H1 (cell line): ENCODE data around the gene ATP5F1E. TPM values are rescaled to one million over a fixed set of nuclear protein-coding genes. Genes with fewer than 3 reads are reported as not detected.

Source experiments
- CTCF ChIA-PET: fragments of 300-600 bp; sonication (Branson Sonifier 250); formaldehyde crosslinking; loops from one replicate; lab custom pipeline; 2021; ENCODE audit not compliant: partially characterized antibody; lab: Charles Lee
- POLR2A ChIA-PET: fragments of 300-600 bp; sonication (Branson Sonifier 250); formaldehyde crosslinking; loops from one replicate; lab custom pipeline; 2021; ENCODE audit warnings: inconsistent platforms; ENCODE audit not compliant: partially characterized antibody; lab: Charles Lee
- DNase-seq, 2 experiments: peaks; one replicate each; pipeline versions ENCODE4 v3.0.0 to v3.0.0-alpha.2; 2010 to 2022; ENCODE audit warnings: low spot score in 2 of 2, low read depth in 1 of 2, mixed read lengths in 1 of 2
- FAIRE-seq: peaks from 2 replicates; lab custom pipeline; 2011; peaks lifted over from hg19 to GRCh38; lab: Jason Lieb, UNC
- H2AFZ ChIP-seq: 2 replicates; pipeline ENCODE4 v1.8.1; 2012; ENCODE audit warnings: low read length, inconsistent platforms
- H2AK5ac ChIP-seq: 2 replicates; pipeline ENCODE4 v1.6.1; 2013; ENCODE audit warnings: low read depth, low read length
- H2BK120ac ChIP-seq: replicated peaks from 2 replicates; pipeline ENCODE3; 2013; ENCODE audit warnings: low read depth, low read length, inconsistent platforms
- H2BK12ac ChIP-seq: 2 replicates; pipeline ENCODE4 v1.6.1; 2013; ENCODE audit warnings: low read depth, low read length
- H2BK15ac ChIP-seq: 2 replicates; pipeline ENCODE4 v1.6.1; 2013; ENCODE audit warnings: low read length
- H2BK20ac ChIP-seq: 2 replicates; pipeline ENCODE4 v1.6.1; 2013; ENCODE audit warnings: low read length
- H2BK5ac ChIP-seq: 2 replicates; pipeline ENCODE4 v1.6.1; 2013; ENCODE audit warnings: low read depth, low read length
- H3K14ac ChIP-seq: 2 replicates; pipeline ENCODE4 v1.6.1; 2013; ENCODE audit warnings: inconsistent platforms; ENCODE audit not compliant: insufficient read length
- H3K18ac ChIP-seq: 2 replicates; pipeline ENCODE4 v1.6.1; 2013; ENCODE audit warnings: low read length; ENCODE audit errors: extremely low read depth
- H3K23ac ChIP-seq: 2 replicates; pipeline ENCODE4 v1.6.1; 2013; ENCODE audit warnings: inconsistent platforms; ENCODE audit not compliant: insufficient read length
- H3K23me2 ChIP-seq: 2 replicates; pipeline ENCODE4 v1.6.1; 2013; ENCODE audit warnings: low read depth, low read length
- H3K27ac ChIP-seq: 2 replicates; pipeline ENCODE4 v1.6.1; 2011; ENCODE audit warnings: low read depth, low read length, inconsistent platforms
- H3K27me3 ChIP-seq, 4 experiments: replicated peaks in 1 of 4; 1 replicate in 1 of 4; 2 replicates in 3 of 4; pipeline versions ENCODE4 v1.6.1 to v1.8.1; 2011 to 2013; ENCODE audit warnings: low read length in 3 of 4, mild to moderate bottlenecking in 3 of 4, inconsistent platforms in 2 of 4, mixed read lengths in 2 of 4, moderate library complexity in 1 of 4; ENCODE audit not compliant: control insufficient read depth in 3 of 4, insufficient read depth in 3 of 4; ENCODE audit errors: extremely low read depth in 1 of 4
- H3K36me3 ChIP-seq, 4 experiments: 2 replicates each; pipeline versions ENCODE4 v1.6.1 to v1.8.1; 2011 to 2013; ENCODE audit warnings: mild to moderate bottlenecking in 4 of 4, low read length in 3 of 4, moderate library complexity in 2 of 4, control low read depth in 1 of 4, inconsistent platforms in 1 of 4; ENCODE audit not compliant: insufficient read depth in 4 of 4, control insufficient read depth in 2 of 4
- H3K4ac ChIP-seq: replicated peaks from 2 replicates; pipeline ENCODE3; 2013; ENCODE audit warnings: low read length, low read depth, mixed read lengths, inconsistent platforms; ENCODE audit not compliant: insufficient read length
- H3K4me1 ChIP-seq, 4 experiments: replicated peaks in 1 of 4; 1 replicate in 1 of 4; 2 replicates in 3 of 4; pipeline versions ENCODE4 v1.6.1 to v1.8.1; 2011 to 2013; ENCODE audit warnings: low read length in 3 of 4, inconsistent platforms in 2 of 4, mixed read lengths in 1 of 4; ENCODE audit not compliant: insufficient read depth in 4 of 4, control insufficient read depth in 3 of 4
- H3K4me2 ChIP-seq, 2 experiments: 2 replicates each; pipeline versions ENCODE4 v1.6.1 to v1.8.1; 2011 to 2013; ENCODE audit warnings: low read depth in 2 of 2, low read length in 2 of 2, control low read depth in 1 of 2, inconsistent platforms in 1 of 2, mild to moderate bottlenecking in 1 of 2; ENCODE audit not compliant: insufficient read depth in 1 of 2
- H3K4me3 ChIP-seq, 4 experiments: fragments of 200-600, 300-600 bp in 1 of 4; sonication (generic), shearing (Covaris generic), sonication (Bioruptor Twin) in 1 of 4; 2 replicates each; pipeline versions ENCODE4 v1.5.1 to v1.8.1; 2011 to 2016; ENCODE audit warnings: low read length in 4 of 4, low read depth in 3 of 4, control low read depth in 2 of 4, inconsistent platforms in 2 of 4, mild to moderate bottlenecking in 2 of 4, mixed read lengths in 1 of 4, moderate library complexity in 1 of 4; ENCODE audit not compliant: insufficient read depth in 2 of 4; ENCODE audit errors: extremely low read depth in 1 of 4
- H3K56ac ChIP-seq: replicated peaks from 2 replicates; pipeline ENCODE3; 2013; ENCODE audit warnings: low read depth, mild to moderate bottlenecking, mixed read lengths, low read length, inconsistent platforms; ENCODE audit not compliant: insufficient read length
- H3K79me1 ChIP-seq: 2 replicates; pipeline ENCODE4 v1.6.1; 2013; ENCODE audit warnings: low read depth, low read length, control low read depth
- H3K79me2 ChIP-seq, 2 experiments: 2 replicates each; pipeline versions ENCODE4 v1.6.1 to v1.8.1; 2012 to 2013; ENCODE audit warnings: low read length in 2 of 2, mild to moderate bottlenecking in 2 of 2, inconsistent platforms in 1 of 2; ENCODE audit not compliant: insufficient read depth in 2 of 2, control insufficient read depth in 1 of 2
- H3K9ac ChIP-seq, 4 experiments: replicated peaks in 1 of 4; 1 replicate in 1 of 4; 2 replicates in 3 of 4; pipeline versions ENCODE4 v1.6.1 to v1.8.1; 2011 to 2013; ENCODE audit warnings: low read depth in 3 of 4, low read length in 3 of 4, control low read depth in 2 of 4, mild to moderate bottlenecking in 2 of 4, moderate library complexity in 2 of 4, inconsistent platforms in 1 of 4; ENCODE audit errors: extremely low read depth in 1 of 4
- H3K9me3 ChIP-seq, 2 experiments: 2 replicates each; pipeline versions ENCODE4 v1.6.1 to v1.8.1; 2012 to 2013; ENCODE audit warnings: mild to moderate bottlenecking in 2 of 2, moderate library complexity in 2 of 2, control low read depth in 1 of 2, inconsistent platforms in 1 of 2, low read depth in 1 of 2, low read length in 1 of 2, mixed read lengths in 1 of 2; ENCODE audit not compliant: insufficient read depth in 2 of 2
- H4K20me1 ChIP-seq, 2 experiments: replicated peaks in 1 of 2; 2 replicates each; pipeline versions ENCODE3 to v1.8.1; 2011 to 2013; ENCODE audit warnings: inconsistent platforms in 2 of 2, low read length in 2 of 2, mild to moderate bottlenecking in 1 of 2; ENCODE audit not compliant: insufficient read depth in 2 of 2, control insufficient read depth in 1 of 2
- H4K5ac ChIP-seq: 2 replicates; pipeline ENCODE4 v1.6.1; 2013; ENCODE audit warnings: low read length, low read depth, mixed read lengths, inconsistent platforms; ENCODE audit not compliant: insufficient read length
- H4K8ac ChIP-seq: 2 replicates; pipeline ENCODE4 v1.8.0; 2013; ENCODE audit warnings: mild to moderate bottlenecking, moderate library complexity, low read length, inconsistent platforms; ENCODE audit not compliant: insufficient read depth; ENCODE audit errors: extremely low read depth
- H4K91ac ChIP-seq: replicated peaks from 2 replicates; pipeline ENCODE3; 2013; ENCODE audit warnings: low read length, mixed read lengths, inconsistent platforms; ENCODE audit not compliant: insufficient read length
- E2F6 ChIP-seq: IDR thresholded peaks from 2 replicates; pipeline ENCODE4 v1.6.1; 2012; ENCODE audit warnings: inconsistent platforms
- RAD21 ChIP-seq, 2 experiments: IDR thresholded peaks in 1 of 2; conservative IDR thresholded peaks in 1 of 2; 2 replicates each; pipeline ENCODE4 v1.6.1; 2011; ENCODE audit warnings: low read depth in 2 of 2, low read length in 2 of 2, improper control_type of control experiment in 1 of 2, inconsistent platforms in 1 of 2, mild to moderate bottlenecking in 1 of 2, moderate library complexity in 1 of 2
- WGBS, 2 experiments: shearing (Covaris generic) in 1 of 2; methylation state at CpG; one replicate each; pipeline versions ENCODE4 v1.1.6 to v1.1.7; 2013 to 2015; ENCODE audit warnings: low lambda C conversion rate in 2 of 2, mixed read lengths in 2 of 2, inconsistent platforms in 1 of 2, low coverage in 1 of 2, missing lambda C conversion rate in 1 of 2; ENCODE audit not compliant: insufficient replicate concordance in 2 of 2, insufficient coverage in 1 of 2, insufficient read length in 1 of 2; ENCODE audit errors: extremely low coverage in 1 of 2, missing lambda C conversion rate in 1 of 2; 5-methylcytosine and 5-hydroxymethylcytosine counted together
- polyA plus RNA-seq, 7 experiments: library from polyadenylated mRNA; depleted of rRNA in 3 of 7; stranded (reverse) in 5 of 7; unstranded in 2 of 7; fragments of >200 nt in 5 of 7; fragments of 200-250 nt in 2 of 7; gene quantifications; 1 replicate in 5 of 7; 2 replicates in 1 of 7; 4 replicates in 1 of 7; pipeline versions ENCODE4 v1.2.1 to v1.2.3, GENCODE V29; 2011 to 2013; ENCODE audit warnings: missing spikeins in 2 of 7, mixed read lengths in 2 of 7
- total RNA-seq: library from RNA; stranded (reverse); fragmentation: NEBNext Ultra II Directional; extraction: Animal tissue kit (Norgen Biotek cat#: 25700); gene quantifications from 2 replicates; pipeline ENCODE4 v1.2.1, GENCODE V29; 2021

ATP5F1E gene
- total and polyA plus RNA-seq, 2 of the 8 experiments (the other 6 are each of a cell fraction or from before 2014, with no cell fraction given), result 15.7 to 47.8 TPM

GRCh38 chr20:59013031-59013951, 18.8 kb downstream of the ATP5F1E start:
- Histone ChIP-seq H3K14ac (no peak overlapping the region), H3K56ac (no peak overlapping the region), H3K79me1 (no peaks in the 10 kb centered on the region), H3K4me1 (peaks cover 0 to 4% (median 0%) of the 10 kb centered on the region in 4 experiments; a peak in 1 of 7 replicates), H3K27ac (no peak overlapping the region), H3K4me3 (no peak overlapping the region), H3K27me3 (peaks cover 0 to 3% (median 1%) of the 10 kb centered on the region in 4 experiments; a peak in 3 of 7 replicates), H3K9ac (no peak overlapping the region), H2BK120ac (no peak overlapping the region), H3K4ac (no peak overlapping the region), H4K91ac (no peak overlapping the region), H3K4me2 (no peak overlapping the region), H3K79me2 (no peaks in the 10 kb centered on the region), H2BK5ac (no peak overlapping the region), H4K5ac (no peak overlapping the region), H3K18ac (no peak overlapping the region), H2AK5ac (no peak overlapping the region), H4K20me1 (no peaks in the 10 kb centered on the region), H2BK12ac (no peak overlapping the region), H3K9me3 (no peaks in the 10 kb centered on the region), H2BK15ac (no peak overlapping the region), H3K23ac (no peak overlapping the region), H4K8ac (no peak overlapping the region), H3K23me2 (no peaks in the 10 kb centered on the region), H3K36me3 (no peaks in the 10 kb centered on the region), H2AFZ (no peak overlapping the region), H2BK20ac (no peak overlapping the region)
- TF ChIP-seq E2F6, result 0 out of 2 replicates have a peak, but pooled peaks have one; percentile 24
- no peak for TF ChIP-seq RAD21 (IDR thresholded peaks at IDR 0.05 in 1 of 2, conservative IDR thresholded peaks at IDR 0.05 in 1 of 2; ENCODE audit: low read depth in 2 of 2, low read length in 2 of 2)
- 86% methylated on average over 17 of the region's 17 CpGs; no CpG with 5 or more reads in 1 of the 2 experiments for WGBS, 2 experiments
- ChIA-PET CTCF (interaction anchor here (0.6 kb wide), 1 partner anchor 407 kb away, joined by 3 read pairs; no protein-coding TSS in a partner anchor), POLR2A (interaction anchor here (0.9 kb wide), 1 partner anchor 10 kb away, joined by 3 read pairs; no protein-coding TSS in a partner anchor)
- peak in 1 of 2 experiments; percentile 35 for DNase-seq
- no peak for FAIRE-seq
